Fibroblast of lung (primary cell): ENCODE data around the gene OR2AT4. TPM values are rescaled to one million over a fixed set of nuclear protein-coding genes. Genes with fewer than 3 reads are reported as not detected.
A peak's percentile ranks its signal among the peaks of the same experiment; 100 is the strongest.

ENCODE experiments used
- DNase-seq, 2 donors: peaks; one replicate each; pipeline versions ENCODE4 v3.0.0 to v3.0.0-alpha.2; 2010; ENCODE audit warnings: low read depth in 2 of 2
- H2AFZ ChIP-seq: 2 replicates; pipeline ENCODE4 v1.5.1; 2012; ENCODE audit warnings: low read length, control low read depth, inconsistent platforms
- H3K27ac ChIP-seq: 2 replicates; pipeline ENCODE4 v1.5.1; 2011; ENCODE audit warnings: low read length, control low read depth; ENCODE audit not compliant: insufficient read depth
- H3K27me3 ChIP-seq: 2 replicates; pipeline ENCODE4 v1.5.1; 2011; ENCODE audit warnings: mild to moderate bottlenecking, low read length; ENCODE audit not compliant: control insufficient read depth, insufficient read depth
- H3K36me3 ChIP-seq: 2 replicates; pipeline ENCODE4 v1.5.1; 2011; ENCODE audit warnings: low read length; ENCODE audit not compliant: control insufficient read depth, insufficient read depth
- H3K4me1 ChIP-seq: 2 replicates; pipeline ENCODE4 v1.5.1; 2011; ENCODE audit warnings: low read length; ENCODE audit not compliant: control insufficient read depth, insufficient read depth; ENCODE audit errors: extremely low read depth
- H3K4me2 ChIP-seq: 2 replicates; pipeline ENCODE4 v1.5.1; 2011; ENCODE audit warnings: low read length, control low read depth; ENCODE audit not compliant: insufficient read depth; ENCODE audit errors: extremely low read depth
- H3K4me3 ChIP-seq, 4 experiments: fragments of 200-600 bp in 1 of 4; sonication (generic) in 1 of 4; replicated peaks in 1 of 4; 2 replicates each; pipeline ENCODE4 v1.5.1; 2011 to 2016; ENCODE audit warnings: low read length in 4 of 4, low read depth in 3 of 4, mild to moderate bottlenecking in 3 of 4, control low read depth in 2 of 4, inconsistent platforms in 1 of 4, mixed read lengths in 1 of 4; ENCODE audit not compliant: insufficient read depth in 1 of 4; ENCODE audit errors: control extremely low read depth in 1 of 4
- H3K79me2 ChIP-seq: 2 replicates; pipeline ENCODE4 v1.5.1; 2012; ENCODE audit warnings: mild to moderate bottlenecking, low read length, inconsistent platforms; ENCODE audit not compliant: control insufficient read depth, insufficient read depth
- H3K9ac ChIP-seq: 2 replicates; pipeline ENCODE4 v1.5.1; 2011; ENCODE audit warnings: mild to moderate bottlenecking, low read length, control low read depth; ENCODE audit not compliant: insufficient read depth
- H3K9me3 ChIP-seq: 2 replicates; pipeline ENCODE4 v1.5.1; 2012; ENCODE audit warnings: low read depth, low read length; ENCODE audit not compliant: control insufficient read depth, insufficient read depth
- H4K20me1 ChIP-seq: 2 replicates; pipeline ENCODE4 v1.5.1; 2011; ENCODE audit warnings: low read length; ENCODE audit not compliant: control insufficient read depth, insufficient read depth; ENCODE audit errors: extremely low read depth
- CTCF ChIP-seq, 2 donors: IDR thresholded peaks in 1 of 2; conservative IDR thresholded peaks in 1 of 2; 1 replicate in 1 of 2; 2 replicates in 1 of 2; pipeline ENCODE4 v1.5.1; 2011 to 2012; ENCODE audit warnings: low read length in 2 of 2, control low read depth in 1 of 2, inconsistent platforms in 1 of 2, low read depth in 1 of 2, mild to moderate bottlenecking in 1 of 2
- EZH2 ChIP-seq: IDR thresholded peaks from 2 replicates; pipeline ENCODE4 v1.5.1; 2012; ENCODE audit warnings: low read length, control low read depth, mild to moderate bottlenecking; ENCODE audit errors: missing control alignments
- polyA plus RNA-seq, 2 donors: library from polyadenylated mRNA; depleted of rRNA in 1 of 2; stranded (reverse) in 1 of 2; unstranded in 1 of 2; fragments of >200 nt; gene quantifications; 2 replicates each; pipeline ENCODE4 v1.2.1, GENCODE V29; 2011 to 2012; ENCODE audit warnings: missing spikeins in 1 of 2
- total RNA-seq: library from RNA; depleted of rRNA; stranded (reverse); fragments of >200 nt; gene quantifications from 2 replicates; pipeline ENCODE4 v1.2.1, GENCODE V29; 2014

OR2AT4 gene
- total and polyA plus RNA-seq, 2 donors (not counting 1 experiment from before 2014, with no cell fraction given): not detected

GRCh38 chr11:75068559-75068958 is 28.1 kb downstream of the OR2AT4 start:
- Histone ChIP-seq H3K27ac (no peak overlapping the region), H3K4me2 (no peak overlapping the region), H4K20me1 (no peaks in the 10 kb centered on the region), H3K4me3 (no peak overlapping the region), H3K9me3 (no peaks in the 10 kb centered on the region), H3K27me3 (peaks cover 19% of the 10 kb centered on the region), H3K4me1 (no peaks in the 10 kb centered on the region), H3K9ac (no peak overlapping the region), H2AFZ (no peak overlapping the region), H3K36me3 (no peaks in the 10 kb centered on the region), H3K79me2 (no peaks in the 10 kb centered on the region)
- DNase-seq: no peak
- TF ChIP-seq CTCF (conservative IDR thresholded peaks at IDR 0.05 in 1 of 2, IDR thresholded peaks at IDR 0.05 in 1 of 2; ENCODE audit: low read depth in 1 of 2, low read length in 2 of 2) (no peak), EZH2 (no peak)

- Histone ChIP-seq H3K4me2 (no peak overlapping the region), H3K27me3 (peaks cover 5% of the 10 kb centered on the region), H3K9me3 (no peaks in the 10 kb centered on the region), H3K4me1 (no peaks in the 10 kb centered on the region), H3K27ac (no peak overlapping the region), H3K4me3 (no peak overlapping the region), H2AFZ (no peak overlapping the region), H3K79me2 (no peaks in the 10 kb centered on the region), H4K20me1 (no peaks in the 10 kb centered on the region), H3K36me3 (no peaks in the 10 kb centered on the region), H3K9ac (no peak overlapping the region)
- DNase-seq: peak; percentile 28 to 55
- TF ChIP-seq EZH2 (no peak), CTCF (conservative IDR thresholded peaks at IDR 0.05 in 1 of 2, IDR thresholded peaks at IDR 0.05 in 1 of 2; ENCODE audit: low read depth in 1 of 2, low read length in 2 of 2) (no peak)
Measured at GRCh38 chr11:75066061-75066460, 30.6 kb downstream of the OR2AT4 start.

GRCh38 chr11:75063741-75064314 is 32.8 kb downstream of the OR2AT4 start:
- Histone ChIP-seq H3K36me3 (no peaks in the 10 kb centered on the region), H3K9ac (no peak overlapping the region), H4K20me1 (no peaks in the 10 kb centered on the region), H3K27me3 (peaks cover 7% of the 10 kb centered on the region), H3K4me3 (no peak overlapping the region), H2AFZ (no peak overlapping the region), H3K9me3 (no peaks in the 10 kb centered on the region), H3K4me1 (no peaks in the 10 kb centered on the region), H3K4me2 (no peak overlapping the region), H3K79me2 (no peaks in the 10 kb centered on the region), H3K27ac (no peak overlapping the region)
- TF ChIP-seq EZH2 (no peak), CTCF (conservative IDR thresholded peaks at IDR 0.05 in 1 of 2, IDR thresholded peaks at IDR 0.05 in 1 of 2; ENCODE audit: low read depth in 1 of 2, low read length in 2 of 2) (no peak)
- peak; percentile 23 to 24 for DNase-seq
